ENCODE measurements around the gene RPS6KB2.

DNA sequence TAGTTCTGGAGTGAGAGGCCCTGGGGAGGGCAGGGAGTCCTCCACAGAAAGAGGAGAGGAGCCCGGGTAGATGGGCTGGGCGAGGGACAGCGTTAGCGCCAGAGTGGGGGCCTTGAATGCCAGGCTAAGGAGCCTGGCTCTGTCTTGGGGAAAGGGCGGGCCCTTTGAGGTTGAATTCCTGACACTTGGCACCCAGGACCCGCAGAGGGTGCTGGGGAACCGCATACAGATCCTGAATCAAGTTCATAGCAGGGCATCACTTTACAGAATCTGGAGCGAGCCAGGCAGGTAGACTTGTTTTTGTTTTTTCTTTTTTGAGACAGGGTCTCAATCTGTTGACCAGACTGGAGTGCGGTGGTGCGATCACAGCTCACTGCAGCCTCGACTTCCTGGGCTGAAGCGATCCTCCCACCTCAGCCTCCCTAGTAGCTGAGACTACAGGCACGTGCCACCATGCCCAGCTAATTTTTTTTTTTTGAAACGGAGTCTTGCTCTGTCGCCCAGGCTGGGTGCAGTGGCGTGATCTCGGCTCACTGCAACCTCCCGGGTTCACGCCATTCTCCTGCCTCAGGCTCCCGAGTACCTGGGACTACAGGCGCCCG, 6.8 kb upstream of the RPS6KB2 start:
- TF ChIP-seq, protein P1, sequence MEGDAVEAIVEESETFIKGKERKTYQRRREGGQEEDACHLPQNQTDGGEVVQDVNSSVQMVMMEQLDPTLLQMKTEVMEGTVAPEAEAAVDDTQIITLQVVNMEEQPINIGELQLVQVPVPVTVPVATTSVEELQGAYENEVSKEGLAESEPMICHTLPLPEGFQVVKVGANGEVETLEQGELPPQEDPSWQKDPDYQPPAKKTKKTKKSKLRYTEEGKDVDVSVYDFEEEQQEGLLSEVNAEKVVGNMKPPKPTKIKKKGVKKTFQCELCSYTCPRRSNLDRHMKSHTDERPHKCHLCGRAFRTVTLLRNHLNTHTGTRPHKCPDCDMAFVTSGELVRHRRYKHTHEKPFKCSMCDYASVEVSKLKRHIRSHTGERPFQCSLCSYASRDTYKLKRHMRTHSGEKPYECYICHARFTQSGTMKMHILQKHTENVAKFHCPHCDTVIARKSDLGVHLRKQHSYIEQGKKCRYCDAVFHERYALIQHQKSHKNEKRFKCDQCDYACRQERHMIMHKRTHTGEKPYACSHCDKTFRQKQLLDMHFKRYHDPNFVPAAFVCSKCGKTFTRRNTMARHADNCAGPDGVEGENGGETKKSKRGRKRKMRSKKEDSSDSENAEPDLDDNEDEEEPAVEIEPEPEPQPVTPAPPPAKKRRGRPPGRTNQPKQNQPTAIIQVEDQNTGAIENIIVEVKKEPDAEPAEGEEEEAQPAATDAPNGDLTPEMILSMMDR (IDR thresholded peaks at IDR 0.05 in 8 of 11, conservative IDR thresholded peaks at IDR 0.05 in 3 of 11) = no peak
- no peak for TF ChIP-seq POLR2A (IDR thresholded peaks at IDR 0.05)

Data from spleen (tissue), 7 donors.